ENCODE results near the gene VCAN. TPM values are rescaled to one million over a fixed set of nuclear protein-coding genes. Genes with fewer than 3 reads are reported as not detected.

Gene VCAN
- 106 and 341 TPM in 2 replicates for total RNA-seq (ENCODE audit: low replicate concordance)
- long read RNA-seq, full-length matches to known transcripts: 57 of 84 reads
- long read RNA-seq, partial matches to known transcripts: 16 of 84 reads
- long read RNA-seq, other reads (novel, unspliced or antisense): 11 of 84 reads

- peaks cover 31% of the 10 kb centered on the region for H3K4me1 Mint-ChIP-seq (ENCODE audit: unreplicated experiment)
Observed at GRCh38 chr5:83471405-83472212, at the start of gene VCAN. Gene VCAN, plus strand, starts transcription at chr5:83471744. Its CDS starts 11,775 bp downstream, at chr5:83483519.

GRCh38 chr5:83422284-83422683, 49.3 kb upstream of the VCAN start:
- H3K4me3 Mint-ChIP-seq: no peak overlapping the region
- no peak for DNase-seq (ENCODE audit: extremely low spot score, unreplicated experiment)
- peaks cover 3% of the 10 kb centered on the region for H3K36me3 Mint-ChIP-seq
- peaks cover 24% of the 10 kb centered on the region for H3K9me3 Mint-ChIP-seq
- no peaks in the 10 kb centered on the region for H3K27me3 Mint-ChIP-seq
- H3K27ac Mint-ChIP-seq: no peak overlapping the region
- no peak for TF ChIP-seq CTCF (conservative IDR thresholded peaks at IDR 0.05)
- H3K4me1 Mint-ChIP-seq (ENCODE audit: unreplicated experiment): peaks cover 5% of the 10 kb centered on the region

More at GRCh38 chr5:83471405-83472212, at the start of gene VCAN:
- H3K27me3 Mint-ChIP-seq: peaks cover 42% of the 10 kb centered on the region
- peak within 1 kb of the TSS; percentile 87 for H3K27ac Mint-ChIP-seq
- no peak for TF ChIP-seq CTCF (conservative IDR thresholded peaks at IDR 0.05)
- no peaks in the 10 kb centered on the region for H3K9me3 Mint-ChIP-seq
- H3K4me3 Mint-ChIP-seq: peak within 1 kb of the TSS; percentile 99
- peak; percentile 80 for DNase-seq (ENCODE audit: extremely low spot score, unreplicated experiment)
- no peaks in the 10 kb centered on the region for H3K36me3 Mint-ChIP-seq

DNA sequence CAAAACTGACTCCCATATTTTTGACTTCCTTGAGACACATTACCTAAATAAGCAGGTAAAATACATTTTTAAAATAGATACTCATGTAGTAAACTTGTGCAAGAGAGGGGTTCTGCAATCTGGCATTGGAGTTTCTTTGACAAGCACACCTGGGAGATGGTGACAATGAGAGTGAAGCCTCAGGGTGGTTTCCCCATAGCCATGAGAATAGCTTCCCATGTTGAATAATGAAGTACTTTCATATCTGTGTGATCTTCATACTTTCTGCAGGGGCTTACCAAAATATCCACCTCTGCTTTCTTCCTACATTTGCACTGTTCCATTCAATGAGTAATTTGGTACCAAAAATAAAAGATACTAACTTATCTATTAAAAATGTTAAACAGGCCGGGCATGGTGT, 44.7 kb upstream of the VCAN start:
- no peak overlapping the region for H3K27ac Mint-ChIP-seq
- DNase-seq (ENCODE audit: extremely low spot score, unreplicated experiment): no peak
- H3K4me3 Mint-ChIP-seq: no peak overlapping the region
- no peaks in the 10 kb centered on the region for H3K27me3 Mint-ChIP-seq
- H3K9me3 Mint-ChIP-seq: peaks cover 10% of the 10 kb centered on the region
- H3K36me3 Mint-ChIP-seq: peaks cover 3% of the 10 kb centered on the region
- no peaks in the 10 kb centered on the region for H3K4me1 Mint-ChIP-seq (ENCODE audit: unreplicated experiment)
- TF ChIP-seq CTCF (conservative IDR thresholded peaks at IDR 0.05): no peak

DNA sequence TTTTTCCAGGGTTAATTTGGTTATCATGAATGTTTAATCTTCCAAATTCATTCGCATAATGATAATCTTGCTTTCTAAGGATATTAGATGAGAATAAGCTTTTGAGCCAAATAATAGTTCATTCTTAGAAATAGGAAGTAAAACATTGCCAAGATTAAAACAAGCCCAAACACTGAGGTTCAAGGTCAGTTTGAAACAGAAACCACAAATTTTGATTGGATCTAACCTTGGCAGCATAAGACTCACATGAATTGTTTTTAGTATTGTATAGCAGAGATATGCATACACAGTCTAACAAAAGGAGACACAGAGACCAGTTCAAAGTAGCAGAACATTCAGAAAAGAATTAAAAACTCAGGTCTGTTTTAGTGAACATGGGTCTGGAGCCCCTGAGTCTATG, 43.4 kb upstream of the VCAN start:
- no peak overlapping the region for H3K4me3 Mint-ChIP-seq
- no peak overlapping the region for H3K27ac Mint-ChIP-seq
- H3K4me1 Mint-ChIP-seq (ENCODE audit: unreplicated experiment): no peaks in the 10 kb centered on the region
- peaks cover 3% of the 10 kb centered on the region for H3K36me3 Mint-ChIP-seq
- TF ChIP-seq CTCF (conservative IDR thresholded peaks at IDR 0.05): no peak
- peaks cover 7% of the 10 kb centered on the region for H3K9me3 Mint-ChIP-seq
- no peak for DNase-seq (ENCODE audit: extremely low spot score, unreplicated experiment)
- no peaks in the 10 kb centered on the region for H3K27me3 Mint-ChIP-seq

GRCh38 chr5:83428890-83429289, 42.7 kb upstream of the VCAN start:
- H3K36me3 Mint-ChIP-seq: peaks cover 3% of the 10 kb centered on the region
- no peak overlapping the region for H3K27ac Mint-ChIP-seq
- no peak for TF ChIP-seq CTCF (conservative IDR thresholded peaks at IDR 0.05)
- H3K9me3 Mint-ChIP-seq: peaks cover 7% of the 10 kb centered on the region
- H3K4me3 Mint-ChIP-seq: no peak overlapping the region
- no peaks in the 10 kb centered on the region for H3K27me3 Mint-ChIP-seq
- H3K4me1 Mint-ChIP-seq (ENCODE audit: unreplicated experiment): no peaks in the 10 kb centered on the region
- DNase-seq (ENCODE audit: extremely low spot score, unreplicated experiment): no peak

Data from type B pancreatic cell (in vitro differentiated cells).